ENCODE results near the gene HIF3A. TPM values are rescaled to one million over a fixed set of nuclear protein-coding genes. Genes with fewer than 3 reads are reported as not detected.
"Not testable (repeated sequence)": the region's sequence is repeated elsewhere in the genome, so short reads cannot be mapped to it uniquely, and the experiment has no call there.

The HIF3A gene
- total RNA-seq, 1 experiment from 2014 or later = 31.9 TPM

GRCh38 chr19:46374536-46375475, 78.0 kb downstream of the HIF3A start:
- Histone ChIP-seq H3K18ac (ENCODE audit: insufficient read length, low read depth, low read length) (no peak overlapping the region), H3T11ph (ENCODE audit: low read length) (no peak overlapping the region), H3K79me2 (ENCODE audit: insufficient read depth, low read length) (no peaks in the 10 kb centered on the region; the same call in 1 of the 2 replicates), H3K9ac (ENCODE audit: extremely low read depth, insufficient read length, low read length) (no peak overlapping the region), H2AK5ac (ENCODE audit: insufficient read length, low read length) (no peak overlapping the region), H4K5ac (ENCODE audit: insufficient read length, low read depth, low read length) (no peak overlapping the region), H3K9me3 (ENCODE audit: control insufficient read depth, low read depth, low read length) (no peaks in the 10 kb centered on the region), H3K56ac (ENCODE audit: insufficient read length, low read depth, low read length) (no peak overlapping the region), H2BK120ac (ENCODE audit: low read depth, low read length, poor library complexity, severe bottlenecking) (no peak overlapping the region), H3K14ac (ENCODE audit: insufficient read depth, low read length) (no peak overlapping the region), H3K4me2 (ENCODE audit: insufficient read depth, insufficient read length, low read length) (no peak overlapping the region), H2BK20ac (ENCODE audit: low read depth, low read length, poor library complexity, severe bottlenecking) (no peak overlapping the region), H4K91ac (ENCODE audit: insufficient read length, low read depth, low read length) (no peak overlapping the region), H3K4me1 (ENCODE audit: insufficient read depth, low read length) (peaks cover 7% of the 10 kb centered on the region; the same call in 1 of the 2 replicates), H4K8ac (replicated peaks; ENCODE audit: insufficient read length, low read depth, low read length) (no peak overlapping the region), H3K79me1 (ENCODE audit: insufficient read depth, low read depth, low read length, poor library complexity, severe bottlenecking) (no peaks in the 10 kb centered on the region), H3K23ac (ENCODE audit: insufficient read length, low read depth, low read length) (no peak overlapping the region), H2AFZ (ENCODE audit: low read length) (no peak overlapping the region), H3K4ac (ENCODE audit: low read depth, low read length) (no peak overlapping the region), H2BK15ac (ENCODE audit: low read depth, low read length) (no peak overlapping the region), H3K23me2 (ENCODE audit: insufficient read length, low read depth, low read length, poor library complexity, severe bottlenecking) (no peaks in the 10 kb centered on the region), H4K20me1 (ENCODE audit: control insufficient read depth, insufficient read depth, insufficient read length) (no peaks in the 10 kb centered on the region), H2BK5ac (ENCODE audit: insufficient read length, low read length) (no peak overlapping the region), H2BK12ac (ENCODE audit: insufficient read length, low read depth, low read length) (no peak overlapping the region), H3K27ac (ENCODE audit: insufficient read length, low read depth, low read length) (no peak overlapping the region), H3K27me3 (ENCODE audit: insufficient read depth, low read length) (no peaks in the 10 kb centered on the region)
- Mint-ChIP-seq H3K27ac (peak overlapping the region; percentile 40 to 95 (median 84); a peak in 4 of 7 replicates), H3K36me3 (ENCODE audit: insufficient read depth in 1 of 3, low read depth in 3 of 3) (peaks cover 33 to 51% (median 49%) of the 10 kb centered on the region in 3 experiments; a peak in 6 of 7 replicates), H3K4me3 (no peak overlapping the region; a peak in 1 of 5 replicates), H3K27me3 (ENCODE audit: low read depth) (no peaks in the 10 kb centered on the region; the same call in 1 of the 2 replicates), H3K4me1 (peaks cover 32 to 41% of the 10 kb centered on the region in 2 experiments), H3K9me3 (no peaks in the 10 kb centered on the region)
- DNase-seq = peak; percentile 18
- TF ChIP-seq CTCF (conservative IDR thresholded peaks at IDR 0.05) = no peak
- no CpG with 5 or more reads among the region's 21 CpGs for WGBS (ENCODE audit: extremely low coverage, insufficient read length, low lambda C conversion rate)

- peaks cover 32 to 41% of the 10 kb centered on the region in 2 experiments for H3K4me1 Mint-ChIP-seq
Measured at GRCh38 chr19:46375476-46376067, 78.7 kb downstream of the HIF3A start.

More at GRCh38 chr19:46375476-46376067, 78.7 kb downstream of the HIF3A start:
- H3K9me3 ChIP-seq (ENCODE audit: control insufficient read depth, low read depth, low read length); H3K9me3 Mint-ChIP-seq; H3K79me2 ChIP-seq (ENCODE audit: insufficient read depth, low read length); H2AFZ ChIP-seq (ENCODE audit: low read length); H3K4me2 ChIP-seq (ENCODE audit: insufficient read depth, insufficient read length, low read length); H3K56ac ChIP-seq (ENCODE audit: insufficient read length, low read depth, low read length); H3K27ac ChIP-seq (ENCODE audit: insufficient read length, low read depth, low read length); H2BK15ac ChIP-seq (ENCODE audit: low read depth, low read length); H3K27me3 ChIP-seq (ENCODE audit: insufficient read depth, low read length); H4K5ac ChIP-seq (ENCODE audit: insufficient read length, low read depth, low read length); H3K27me3 Mint-ChIP-seq (ENCODE audit: low read depth); H3K9ac ChIP-seq (ENCODE audit: extremely low read depth, insufficient read length, low read length); H3K14ac ChIP-seq (ENCODE audit: insufficient read depth, low read length); H2BK5ac ChIP-seq (ENCODE audit: insufficient read length, low read length); H4K91ac ChIP-seq (ENCODE audit: insufficient read length, low read depth, low read length); H2AK5ac ChIP-seq (ENCODE audit: insufficient read length, low read length); H3K23ac ChIP-seq (ENCODE audit: insufficient read length, low read depth, low read length); H3K4ac ChIP-seq (ENCODE audit: low read depth, low read length); H3K23me2 ChIP-seq (ENCODE audit: insufficient read length, low read depth, low read length, poor library complexity, severe bottlenecking); H2BK20ac ChIP-seq (ENCODE audit: low read depth, low read length, poor library complexity, severe bottlenecking); H4K8ac ChIP-seq (replicated peaks; ENCODE audit: insufficient read length, low read depth, low read length); H2BK12ac ChIP-seq (ENCODE audit: insufficient read length, low read depth, low read length); H3T11ph ChIP-seq (ENCODE audit: low read length); H2BK120ac ChIP-seq (ENCODE audit: low read depth, low read length, poor library complexity, severe bottlenecking); H3K4me1 ChIP-seq (ENCODE audit: insufficient read depth, low read length); H3K79me1 ChIP-seq (ENCODE audit: insufficient read depth, low read depth, low read length, poor library complexity, severe bottlenecking); H3K18ac ChIP-seq (ENCODE audit: insufficient read length, low read depth, low read length); H3K4me3 Mint-ChIP-seq; H4K20me1 ChIP-seq (ENCODE audit: control insufficient read depth, insufficient read depth, insufficient read length): not testable (repeated sequence)
- DNase-seq = peak; percentile 16
- H3K27ac Mint-ChIP-seq = peak overlapping the region in 2 of 3 experiments; percentile 73 to 86; a peak in 3 of 7 replicates
- no CpG with 5 or more reads among the region's 22 CpGs for WGBS (ENCODE audit: extremely low coverage, insufficient read length, low lambda C conversion rate)
- peaks cover 33 to 59% (median 57%) of the 10 kb centered on the region in 3 experiments; a peak in 6 of 7 replicates for H3K36me3 Mint-ChIP-seq (ENCODE audit: insufficient read depth in 1 of 3, low read depth in 3 of 3)

Measured in H9 (cell line).